OCI-LY7 (cell line): ENCODE data around the gene UFSP1. TPM values are rescaled to one million over a fixed set of nuclear protein-coding genes. Genes with fewer than 3 reads are reported as not detected.

Experiments used
- BruUV-seq: library from RNA; stranded (reverse); fragments of 400-500 nt; replicated peaks from 2 replicates; lab custom pipeline; 2021; lab: Mats Ljungman, UMichigan
- CTCF ChIA-PET: fragments of 300-600 bp; sonication (Branson Sonifier 250); formaldehyde crosslinking; loops from one replicate; lab custom pipeline; 2022; ENCODE audit warnings: antibody characterized with exemption; ENCODE audit not compliant: unreplicated experiment; lab: Charles Lee
- POLR2A ChIA-PET: fragments of 300-600 bp; sonication (Branson Sonifier 250); formaldehyde crosslinking; loops from one replicate; lab custom pipeline; 2022; ENCODE audit warnings: antibody characterized with exemption; lab: Charles Lee
- DNase-seq: peaks from one replicate; pipeline ENCODE4 v3.0.0-alpha.2; 2015; ENCODE audit warnings: low spot score
- H2AFZ ChIP-seq: fragments of 200-600 bp; sonication (generic), shearing (Covaris generic); 2 replicates; pipeline ENCODE4 v1.6.1; 2014; ENCODE audit warnings: mild to moderate bottlenecking, antibody characterized with exemption, low read length, moderate library complexity
- H3K27ac ChIP-seq: fragments of 200-600 bp; sonication (generic); 2 replicates; pipeline ENCODE4 v1.5.1; 2014; ENCODE audit warnings: mixed run types, low read depth, mild to moderate bottlenecking, moderate library complexity, low read length, inconsistent platforms; ENCODE audit not compliant: poor library complexity, severe bottlenecking
- H3K36me3 ChIP-seq: fragments of 200-600 bp; sonication (generic); 2 replicates; pipeline ENCODE4 v1.6.1; 2014; ENCODE audit warnings: mild to moderate bottlenecking, antibody characterized with exemption, low read length, moderate library complexity, mixed read lengths; ENCODE audit not compliant: insufficient read depth
- H3K4me1 ChIP-seq: fragments of 200-600 bp; sonication (generic); 2 replicates; pipeline ENCODE4 v1.5.1; 2014; ENCODE audit warnings: mild to moderate bottlenecking, low read length; ENCODE audit not compliant: insufficient read depth, poor library complexity, severe bottlenecking
- H3K4me2 ChIP-seq: fragments of 200-600 bp; sonication (generic); 2 replicates; pipeline ENCODE4 v1.6.1; 2014; ENCODE audit warnings: mild to moderate bottlenecking, low read length
- H3K4me3 ChIP-seq: fragments of 200-600 bp; sonication (generic); 2 replicates; pipeline ENCODE4 v1.5.1; 2014; ENCODE audit warnings: mild to moderate bottlenecking, low read depth, low read length; ENCODE audit not compliant: poor library complexity, severe bottlenecking
- H3K79me2 ChIP-seq: fragments of 200-600 bp; sonication (generic); 2 replicates; pipeline ENCODE4 v1.6.1; 2016; ENCODE audit warnings: low read depth, mild to moderate bottlenecking, low read length, moderate library complexity, mixed read lengths; ENCODE audit not compliant: insufficient read depth
- H3K9me2 ChIP-seq: fragments of 200-600 bp; sonication (generic); 2 replicates; pipeline ENCODE4 v1.6.1; 2016; ENCODE audit warnings: mild to moderate bottlenecking, low read length, mixed read lengths; ENCODE audit not compliant: insufficient read depth
- H3K9me3 ChIP-seq: fragments of 200-600 bp; sonication (generic); 2 replicates; pipeline ENCODE4 v1.6.1; 2014; ENCODE audit warnings: mild to moderate bottlenecking, mixed run types, low read length, mixed read lengths
- H4K20me1 ChIP-seq: fragments of 200-600 bp; sonication (generic); 2 replicates; pipeline ENCODE4 v1.6.1; 2014; ENCODE audit warnings: mild to moderate bottlenecking, antibody characterized with exemption, low read length, moderate library complexity, mixed read lengths; ENCODE audit not compliant: insufficient read depth
- CTCF ChIP-seq: fragments of 200-600 bp; sonication (generic); conservative IDR thresholded peaks from 2 replicates; pipeline ENCODE4 v1.5.1; 2014; ENCODE audit warnings: mild to moderate bottlenecking, antibody characterized with exemption, low read length, moderate library complexity, mixed read lengths
- EZH2phosphoT487 ChIP-seq: fragments of 200-600 bp; sonication (generic); IDR thresholded peaks from 2 replicates; pipeline ENCODE4 v1.6.1; 2018; ENCODE audit warnings: low read depth, borderline replicate concordance, mild to moderate bottlenecking, mixed run types, antibody characterized with exemption, low read length, moderate library complexity, mixed read lengths
- intact Hi-C: fragments of 100-400 bp; cut with micrococcal nuclease; formaldehyde crosslinking; loops from one replicate; pipeline ENCODE4 v1.10.0; 2022; ENCODE audit not compliant: unreplicated experiment
- total RNA-seq, 2 experiments: library from RNA; depleted of rRNA in 1 of 2; stranded (reverse); fragments of >200 nt in 1 of 2; shearing (Covaris generic) in 1 of 2; gene quantifications; 2 replicates each; pipeline ENCODE4 v1.2.3, GENCODE V29; 2014 to 2022

The UFSP1 gene
- total RNA-seq, 2 experiments from 2014 or later: 2.8 to 3.3 TPM

DNA sequence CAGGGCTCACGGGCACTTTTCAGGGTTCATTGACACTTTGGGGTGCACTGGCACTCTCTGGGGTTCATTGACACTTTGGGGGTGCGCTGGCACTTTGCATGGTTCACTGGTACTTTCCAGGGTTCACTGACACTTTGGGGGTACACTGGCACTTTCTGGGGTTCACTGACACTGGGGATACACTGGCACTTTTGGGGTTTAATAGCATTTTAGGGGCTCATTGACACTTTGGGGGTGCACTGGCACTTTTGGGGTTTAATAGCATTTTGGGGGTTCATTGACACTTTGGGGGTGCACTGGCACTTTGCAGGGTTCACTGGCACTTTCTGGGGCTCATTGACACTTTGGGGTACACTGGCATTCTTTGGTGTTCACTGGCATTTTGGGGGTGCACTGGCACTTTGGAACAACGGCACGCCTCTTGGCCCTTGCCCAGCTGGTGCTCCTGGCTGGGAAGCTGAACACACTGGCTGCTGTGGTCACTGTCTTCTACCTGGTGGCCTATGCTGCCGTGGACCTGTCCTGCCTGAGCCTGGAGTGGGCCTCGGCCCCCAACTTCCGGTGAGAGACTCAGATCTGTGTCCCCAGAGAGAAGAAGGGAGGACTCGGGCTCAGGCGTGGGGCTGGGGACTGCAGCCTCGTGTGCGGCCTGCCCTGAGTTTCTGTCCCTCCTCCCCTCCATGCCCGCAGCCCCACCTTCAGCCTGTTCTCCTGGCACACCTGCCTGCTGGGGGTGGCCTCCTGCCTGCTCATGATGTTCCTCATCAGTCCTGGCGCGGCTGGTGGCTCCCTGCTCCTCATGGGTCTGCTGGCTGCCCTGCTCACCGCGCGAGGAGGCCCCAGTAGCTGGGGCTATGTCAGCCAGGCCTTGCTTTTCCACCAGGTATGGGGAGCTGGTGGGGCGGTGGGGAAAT, 28.6 kb downstream of the UFSP1 start:
- no peak overlapping the region for H3K4me3 ChIP-seq
- no peak overlapping the region for H3K4me2 ChIP-seq
- no peak for DNase-seq
- intact Hi-C loops: no loop called here
- no TSS peak for BruUV-seq
- no peaks in the 10 kb centered on the region for H3K9me3 ChIP-seq
- H3K4me1 ChIP-seq: no peaks in the 10 kb centered on the region
- H3K36me3 ChIP-seq: peaks cover 29% of the 10 kb centered on the region
- CTCF ChIA-PET: no interaction called here
- no peaks in the 10 kb centered on the region for H3K79me2 ChIP-seq
- no peak for TF ChIP-seq CTCF
- TF ChIP-seq EZH2phosphoT487: no peak
- no peak overlapping the region for H2AFZ ChIP-seq
- H3K9me2 ChIP-seq: no peaks in the 10 kb centered on the region
- POLR2A ChIA-PET: no interaction called here
- H3K27ac ChIP-seq: no peak overlapping the region
- H4K20me1 ChIP-seq: no peaks in the 10 kb centered on the region

DNA sequence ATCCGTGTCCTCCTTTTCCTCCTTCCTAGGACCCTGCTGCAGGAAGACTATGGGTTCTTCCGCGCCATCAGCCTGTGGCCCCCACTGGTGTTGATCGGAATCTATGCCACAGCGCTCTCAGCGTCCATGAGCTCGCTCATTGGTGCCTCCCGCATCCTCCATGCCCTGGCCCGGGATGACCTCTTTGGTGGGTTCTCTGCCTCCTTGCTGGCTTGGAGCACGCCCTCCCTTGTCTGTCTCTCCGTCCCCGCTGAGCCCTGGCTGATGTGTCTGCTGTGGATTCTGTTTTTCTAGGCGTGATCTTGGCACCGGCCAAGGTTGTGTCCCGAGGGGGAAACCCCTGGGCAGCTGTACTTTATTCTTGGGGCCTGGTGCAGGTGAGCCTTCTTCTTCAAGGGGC, 29.7 kb downstream of the UFSP1 start:
- Histone ChIP-seq H3K36me3 (peaks cover 26% of the 10 kb centered on the region), H3K79me2 (no peaks in the 10 kb centered on the region), H4K20me1 (no peaks in the 10 kb centered on the region), H3K4me1 (no peaks in the 10 kb centered on the region), H3K4me2 (no peak overlapping the region), H3K27ac (no peak overlapping the region), H3K9me3 (no peaks in the 10 kb centered on the region), H2AFZ (no peak overlapping the region), H3K9me2 (no peaks in the 10 kb centered on the region), H3K4me3 (no peak overlapping the region)
- BruUV-seq: no TSS peak
- POLR2A ChIA-PET: no interaction called here
- no peak for DNase-seq
- no peak for TF ChIP-seq CTCF
- TF ChIP-seq EZH2phosphoT487: no peak
- CTCF ChIA-PET: interaction anchor here (0.6 kb wide), 1 partner anchor 73 kb away, joined by 3 read pairs; no protein-coding TSS in a partner anchor
- intact Hi-C loops: no loop called here

DNA sequence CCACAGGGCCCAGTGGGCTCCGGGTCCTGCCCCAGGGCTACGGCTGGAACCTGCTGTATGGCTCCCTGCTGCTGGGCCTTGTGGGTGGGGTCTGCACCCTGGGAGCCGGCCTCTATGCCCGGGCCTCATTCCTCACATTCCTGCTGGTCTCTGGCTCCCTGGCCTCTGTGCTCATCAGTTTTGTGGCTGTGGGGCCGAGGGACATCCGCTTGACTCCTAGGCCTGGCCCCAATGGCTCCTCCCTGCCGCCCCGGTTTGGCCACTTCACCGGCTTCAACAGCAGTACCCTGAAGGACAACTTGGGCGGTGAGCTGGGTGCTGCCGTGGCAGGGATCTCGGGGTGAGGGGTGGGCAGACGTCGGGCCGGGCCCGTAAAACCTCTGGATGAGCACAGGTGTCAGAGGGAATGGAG, 32.6 kb downstream of the UFSP1 start:
- Histone ChIP-seq H3K9me2 (no peaks in the 10 kb centered on the region), H3K27ac (no peak overlapping the region), H3K4me1 (peaks cover 8% of the 10 kb centered on the region), H4K20me1 (no peaks in the 10 kb centered on the region), H3K9me3 (no peaks in the 10 kb centered on the region), H3K79me2 (peaks cover 7% of the 10 kb centered on the region; the same call in 1 of the 2 replicates), H2AFZ (no peak overlapping the region), H3K4me3 (no peak overlapping the region), H3K4me2 (no peak overlapping the region), H3K36me3 (peaks cover 20% of the 10 kb centered on the region)
- no peak for DNase-seq
- intact Hi-C loops: no loop called here
- POLR2A ChIA-PET: interaction anchor here (0.7 kb wide), 1 partner anchor 8 kb away, joined by 3 read pairs; no protein-coding TSS in a partner anchor
- BruUV-seq: no TSS peak
- TF ChIP-seq CTCF (no peak), EZH2phosphoT487 (no peak)
- CTCF ChIA-PET: interaction anchor here (0.6 kb wide), 1 partner anchor 298 kb away, joined by 4 read pairs; no protein-coding TSS in a partner anchor
